HG03565 (cell line): ENCODE measurements around the gene DRAM1.

Experiments used
- ATAC-seq: cut with Tn5 transposase; IDR thresholded peaks from one replicate; pipeline ENCODE4 v1.9.1; 2021; ENCODE audit warnings: mild to moderate bottlenecking, moderate library complexity; ENCODE audit not compliant: unreplicated experiment

DRAM1 gene

GRCh38 chr12:101939306-101939705 lies 61.9 kb downstream of the DRAM1 start:
- no peak for ATAC-seq

GRCh38 chr12:101939856-101940265 lies 62.5 kb downstream of the DRAM1 start:
- ATAC-seq, result no peak

- no peak for ATAC-seq
Observed at GRCh38 chr12:101940400-101940950, 63.1 kb downstream of the DRAM1 start.

- peak; percentile 81 for ATAC-seq
Observed at GRCh38 chr12:101941306-101942249, 64.2 kb downstream of the DRAM1 start.

GRCh38 chr12:101942250-101942605 lies 64.8 kb downstream of the DRAM1 start:
- no peak for ATAC-seq

GRCh38 chr12:101945369-101946232 lies 68.2 kb downstream of the DRAM1 start:
- ATAC-seq, result no peak

GRCh38 chr12:101946233-101946611 lies 68.8 kb downstream of the DRAM1 start:
- ATAC-seq, result no peak

- no peak for ATAC-seq
Observed at GRCh38 chr12:101947316-101947715, 69.9 kb downstream of the DRAM1 start.

- no peak for ATAC-seq
Observed at GRCh38 chr12:101948365-101948764, 71.0 kb downstream of the DRAM1 start.

- ATAC-seq, result no peak
Observed at GRCh38 chr12:101951002-101951670, 73.8 kb downstream of the DRAM1 start.

- ATAC-seq, result no peak
Observed at GRCh38 chr12:101954113-101954512, 76.7 kb downstream of the DRAM1 start.

GRCh38 chr12:101954676-101955075 lies 77.3 kb downstream of the DRAM1 start:
- ATAC-seq, result no peak

GRCh38 chr12:101957252-101957959 lies 80.0 kb downstream of the DRAM1 start:
- ATAC-seq, result no peak

GRCh38 chr12:101959607-101960006 lies 82.2 kb downstream of the DRAM1 start:
- ATAC-seq, result no peak

GRCh38 chr12:101962486-101962885 lies 85.1 kb downstream of the DRAM1 start:
- no peak for ATAC-seq

GRCh38 chr12:101963697-101964096 lies 86.3 kb downstream of the DRAM1 start:
- no peak for ATAC-seq

GRCh38 chr12:101966496-101966895 lies 89.1 kb downstream of the DRAM1 start:
- ATAC-seq, result no peak

- no peak for ATAC-seq
Observed at GRCh38 chr12:101967506-101967905, 90.1 kb downstream of the DRAM1 start.

- ATAC-seq, result no peak
Observed at GRCh38 chr12:101968770-101969169, 91.4 kb downstream of the DRAM1 start.
